Right cardiac atrium (tissue), 5 donors: Measurements from ENCODE around the gene AOPEP. TPM values are rescaled to one million over a fixed set of nuclear protein-coding genes. Genes with fewer than 3 reads are reported as not detected.
A peak's percentile ranks its signal among the peaks of the same experiment; 100 is the strongest.

Experiments used
- ATAC-seq, 2 donors: fragments of 200-7000 bp; cut with Tn5 transposase; one replicate each; pipeline versions ENCODE4 v1.8.0 to v1.9.1; 2020; ENCODE audit warnings: moderate library complexity in 2 of 2, mild to moderate bottlenecking in 1 of 2
- DNase-seq, 3 donors: peaks; one replicate each; pipeline ENCODE4 v3.0.0-alpha.2; 2020
- H3K27ac ChIP-seq: one replicate; pipeline ENCODE4 v1.5.1; 2013; ENCODE audit warnings: mild to moderate bottlenecking, low read length, control low read depth, moderate library complexity
- H3K27me3 ChIP-seq: one replicate; pipeline ENCODE4 v1.6.1; 2013; ENCODE audit not compliant: control insufficient read depth, insufficient read depth
- H3K4me1 ChIP-seq: one replicate; pipeline ENCODE4 v1.6.1; 2013; ENCODE audit warnings: low read length; ENCODE audit not compliant: control insufficient read depth, insufficient read depth
- H3K4me3 ChIP-seq: one replicate; pipeline ENCODE4 v1.5.1; 2013; ENCODE audit warnings: low read length, control low read depth
- H3K9me3 ChIP-seq: one replicate; pipeline ENCODE4 v1.6.1; 2013; ENCODE audit warnings: low read length; ENCODE audit not compliant: control insufficient read depth
- WGBS: extraction: QIAGEN DNeasy Blood & Tissue Kit; methylation state at CpG from one replicate; pipeline ENCODE4 v1.1.7; 2013; 5-methylcytosine and 5-hydroxymethylcytosine counted together
- intact Hi-C, 4 donors: fragments of 100-400 bp; cut with DNase I; formaldehyde crosslinking; loops; one replicate each; pipeline versions ENCODE4 v1.11.0 to v1.14.0; 2022 to 2023
- polyA plus RNA-seq: library from polyadenylated mRNA; stranded (reverse); fragments of 200-250 nt; gene quantifications from one replicate; pipeline ENCODE4 v1.2.3, GENCODE V29; 2013
- total RNA-seq, 4 donors: library from RNA; stranded (reverse); fragmentation: NEBNext Ultra II Directional; extraction: Animal tissue kit (Norgen Biotek cat#: 25700); gene quantifications; one replicate each; pipeline ENCODE4 v1.2.1, GENCODE V29; 2021
- donor health status: healthy with polysubstance abuse.
- donor health status: DM: no; HTN: yes; CAD: no.
- donor health status: DM: no; HTN: no; CAD: no.
- donor health status: DM: no; HTN: yes; CAD: no; lungs with severe emphysema.
- donor health status: DM: yes; HTN: yes; CAD: no.

Gene AOPEP
- total and polyA plus RNA-seq, 5 donors = 124 to 170 (median 154) TPM

GRCh38 chr9:94761481-94761880 lies 35.0 kb downstream of the AOPEP start:
- Histone ChIP-seq H3K27me3 (no peaks in the 10 kb centered on the region), H3K4me1 (peaks cover 2% of the 10 kb centered on the region), H3K9me3 (no peaks in the 10 kb centered on the region), H3K4me3 (no peak overlapping the region), H3K27ac (no peak overlapping the region)
- DNase-seq (no peak), ATAC-seq (no peak)
- intact Hi-C loops = loop anchor here in 1 of 4 donors (10.0 kb wide), 1 partner anchor 77 kb away; no protein-coding TSS in a partner anchor
- WGBS = 92% methylated on average over 4 of the region's 4 CpGs

DNA sequence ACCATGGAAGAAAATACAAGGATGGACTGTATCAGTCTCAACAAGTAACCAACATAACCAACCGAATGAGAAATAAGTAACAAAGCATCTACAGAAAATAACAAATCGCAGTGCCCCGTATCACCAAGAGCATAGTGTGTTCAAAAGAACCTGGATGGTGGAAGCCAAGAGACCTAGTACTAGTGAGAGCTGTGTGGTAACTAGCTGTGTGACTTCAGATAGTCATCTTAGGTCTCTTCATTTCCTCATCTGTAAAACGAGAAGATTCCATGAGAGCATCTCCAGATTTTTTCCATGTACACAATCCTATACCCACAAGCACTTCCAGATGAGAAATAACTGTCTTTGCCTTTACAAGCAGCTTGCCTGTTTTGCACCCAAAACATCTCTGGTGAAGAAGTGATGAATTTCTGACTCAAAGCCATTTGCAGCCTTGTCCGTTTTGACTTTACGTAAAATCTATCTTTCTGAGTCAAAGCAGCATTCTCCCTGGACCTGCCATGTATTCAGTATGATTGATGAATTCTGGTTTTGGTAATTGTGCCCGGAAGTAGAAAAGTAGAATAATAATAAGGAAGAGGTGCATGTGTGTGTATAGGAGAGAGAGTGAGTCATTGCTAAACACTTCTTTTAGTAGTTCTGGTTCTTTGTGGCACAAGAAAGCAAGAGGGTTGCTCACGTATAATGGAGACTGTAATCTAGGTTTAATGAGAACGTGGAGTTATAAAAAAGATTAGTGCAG lies 41.0 kb downstream of the AOPEP start:
- ATAC-seq = no peak
- Histone ChIP-seq H3K27me3 (no peaks in the 10 kb centered on the region), H3K9me3 (no peaks in the 10 kb centered on the region), H3K4me3 (no peak overlapping the region), H3K27ac (no peak overlapping the region), H3K4me1 (no peaks in the 10 kb centered on the region)
- intact Hi-C loops = loop anchor here in 1 of 4 donors (10.0 kb wide), 1 partner anchor 83 kb away; no protein-coding TSS in a partner anchor
- DNase-seq = no peak
- 94% methylated on average over 9 of the region's 9 CpGs for WGBS

DNA sequence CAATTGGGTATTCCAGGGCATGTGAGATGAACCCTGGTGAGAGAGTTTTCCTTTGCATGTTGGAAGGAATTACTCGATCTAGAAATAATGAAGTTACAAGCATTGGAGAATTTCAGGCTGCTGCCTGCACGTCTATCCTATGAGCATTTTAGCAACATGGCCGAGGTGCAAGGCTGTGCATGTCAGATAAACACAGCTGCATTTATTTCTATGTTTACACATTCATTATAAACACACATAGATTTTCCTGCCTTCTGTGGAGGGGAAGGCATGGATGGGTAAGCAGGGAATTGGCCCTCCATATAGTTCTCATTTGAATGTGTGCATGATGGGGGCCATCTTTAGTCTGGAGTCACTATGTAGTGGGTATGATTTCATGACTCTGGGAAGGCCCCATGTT lies 42.3 kb downstream of the AOPEP start:
- intact Hi-C loops = loop anchor here in 1 of 4 donors (10.0 kb wide), 1 partner anchor 84 kb away; no protein-coding TSS in a partner anchor
- Histone ChIP-seq H3K27ac (no peak overlapping the region), H3K4me3 (no peak overlapping the region), H3K4me1 (no peaks in the 10 kb centered on the region), H3K9me3 (no peaks in the 10 kb centered on the region), H3K27me3 (no peaks in the 10 kb centered on the region)
- 96% methylated on average over 3 of the region's 3 CpGs for WGBS
- ATAC-seq = no peak
- DNase-seq = no peak

DNA sequence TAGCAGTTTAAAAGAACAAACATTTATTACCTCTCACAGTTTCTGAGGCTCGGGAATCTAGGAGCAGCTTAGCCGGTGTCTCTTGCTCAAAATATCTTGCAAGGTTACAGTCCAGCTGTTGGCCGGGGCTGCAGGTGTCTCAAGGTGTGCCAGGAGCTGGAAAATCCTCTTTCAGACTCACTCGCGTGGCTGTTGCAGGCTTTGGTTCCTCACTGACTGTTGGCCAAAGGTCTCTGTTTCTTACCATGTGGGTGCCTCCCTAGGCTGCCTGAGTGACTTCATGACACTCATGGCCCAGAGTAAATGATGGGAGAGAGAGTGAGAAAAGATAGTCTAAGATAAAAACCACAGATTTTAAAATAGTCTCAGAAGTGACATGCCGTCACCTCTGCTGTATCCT lies 43.8 kb downstream of the AOPEP start:
- 94% methylated on average over 6 of the region's 6 CpGs for WGBS
- DNase-seq (no peak), ATAC-seq (no peak)
- intact Hi-C loops = no loop called here
- Histone ChIP-seq H3K27me3 (no peaks in the 10 kb centered on the region), H3K27ac (no peak overlapping the region), H3K4me1 (no peaks in the 10 kb centered on the region), H3K4me3 (no peak overlapping the region), H3K9me3 (no peaks in the 10 kb centered on the region)

DNA sequence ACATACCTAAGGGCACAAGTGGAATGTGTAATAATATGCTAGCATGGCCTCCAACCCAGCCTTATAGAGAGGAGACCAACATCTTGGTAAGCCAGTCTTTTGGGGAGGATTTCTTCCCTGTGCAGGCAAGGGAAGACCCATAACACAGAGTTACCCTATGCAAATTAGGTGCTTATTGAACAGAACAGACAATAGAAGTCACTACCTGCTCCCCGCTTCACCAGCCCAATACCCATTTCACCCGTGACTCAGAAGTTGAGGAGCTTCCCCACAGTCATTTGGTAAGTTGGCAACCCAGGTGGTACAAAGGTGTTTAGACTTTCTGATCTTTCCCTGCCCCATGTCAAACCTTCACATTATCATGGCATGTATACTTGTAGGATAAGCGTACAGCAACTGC lies 44.6 kb downstream of the AOPEP start:
- WGBS = over 99% methylated on average over 3 of the region's 3 CpGs
- intact Hi-C loops = no loop called here
- Histone ChIP-seq H3K4me3 (no peak overlapping the region), H3K27me3 (no peaks in the 10 kb centered on the region), H3K4me1 (no peaks in the 10 kb centered on the region), H3K27ac (no peak overlapping the region), H3K9me3 (no peaks in the 10 kb centered on the region)
- ATAC-seq = no peak
- no peak for DNase-seq

DNA sequence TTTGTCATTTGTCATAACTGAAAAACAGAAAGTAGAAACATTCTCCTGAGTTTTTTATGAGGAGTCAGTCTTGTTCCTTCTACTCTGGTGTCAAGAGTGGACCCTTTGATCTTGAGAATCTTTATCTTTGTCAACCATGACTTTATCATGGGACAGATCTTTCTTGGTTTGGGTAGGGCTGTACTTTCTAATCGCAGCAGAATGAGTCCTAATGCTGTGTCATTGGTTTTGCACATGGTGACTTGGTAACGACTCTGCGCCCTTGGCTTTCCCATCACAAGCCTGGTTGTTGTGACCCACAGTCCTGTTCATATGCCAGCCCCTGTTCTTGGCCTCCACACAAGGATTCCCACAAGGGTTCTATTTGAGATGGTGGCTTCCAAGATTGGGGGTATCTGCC lies 45.6 kb downstream of the AOPEP start:
- DNase-seq = no peak
- Histone ChIP-seq H3K4me1 (no peaks in the 10 kb centered on the region), H3K27ac (no peak overlapping the region), H3K9me3 (no peaks in the 10 kb centered on the region), H3K4me3 (no peak overlapping the region), H3K27me3 (no peaks in the 10 kb centered on the region)
- intact Hi-C loops = no loop called here
- ATAC-seq = no peak
- 91% methylated on average over 3 of the region's 3 CpGs for WGBS

DNA sequence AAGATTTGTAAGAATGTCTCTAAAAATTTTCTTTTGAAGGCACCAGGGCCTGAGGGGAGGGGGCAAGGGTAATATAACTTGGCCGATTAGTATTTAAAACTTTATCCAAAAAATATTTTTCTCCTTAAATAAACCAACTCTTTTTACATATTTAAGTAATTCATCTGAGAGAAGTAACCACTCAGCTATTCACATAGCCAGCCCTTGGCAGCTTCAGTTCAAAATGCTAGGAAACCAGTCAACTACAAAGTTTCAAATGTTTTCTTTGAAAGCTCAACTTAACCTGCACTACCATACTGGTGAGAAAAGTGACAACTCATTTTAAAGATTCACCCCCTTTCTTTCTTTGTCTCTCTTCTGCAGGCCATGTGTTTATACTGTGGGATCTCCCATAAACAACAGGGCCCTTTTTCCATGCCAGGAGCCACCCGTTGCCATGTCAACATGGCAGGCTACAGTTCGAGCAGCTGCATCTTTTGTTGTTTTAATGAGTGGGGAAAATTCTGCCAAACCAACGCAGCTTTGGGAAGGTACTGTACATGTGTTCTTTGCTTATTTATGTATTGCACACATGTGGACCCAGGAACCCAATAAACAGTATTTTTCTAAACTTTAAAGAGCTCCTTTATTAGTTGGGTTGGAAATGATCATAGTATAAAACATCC lies 46.3 kb downstream of the AOPEP start:
- ATAC-seq = no peak
- Histone ChIP-seq H3K27me3 (no peaks in the 10 kb centered on the region), H3K27ac (peak overlapping the region; percentile 4), H3K4me1 (no peaks in the 10 kb centered on the region), H3K4me3 (no peak overlapping the region), H3K9me3 (no peaks in the 10 kb centered on the region)
- intact Hi-C loops = no loop called here
- 65% methylated on average over 4 of the region's 4 CpGs for WGBS
- DNase-seq = no peak

GRCh38 chr9:94773655-94774054 lies 47.2 kb downstream of the AOPEP start:
- H3K27ac ChIP-seq = no peak overlapping the region
- no peak overlapping the region for H3K4me3 ChIP-seq
- no peak for ATAC-seq
- intact Hi-C loops = no loop called here
- 96% methylated on average over 5 of the region's 5 CpGs for WGBS
- no peaks in the 10 kb centered on the region for H3K9me3 ChIP-seq
- no peak for DNase-seq
- no peaks in the 10 kb centered on the region for H3K4me1 ChIP-seq
- H3K27me3 ChIP-seq = no peaks in the 10 kb centered on the region

DNA sequence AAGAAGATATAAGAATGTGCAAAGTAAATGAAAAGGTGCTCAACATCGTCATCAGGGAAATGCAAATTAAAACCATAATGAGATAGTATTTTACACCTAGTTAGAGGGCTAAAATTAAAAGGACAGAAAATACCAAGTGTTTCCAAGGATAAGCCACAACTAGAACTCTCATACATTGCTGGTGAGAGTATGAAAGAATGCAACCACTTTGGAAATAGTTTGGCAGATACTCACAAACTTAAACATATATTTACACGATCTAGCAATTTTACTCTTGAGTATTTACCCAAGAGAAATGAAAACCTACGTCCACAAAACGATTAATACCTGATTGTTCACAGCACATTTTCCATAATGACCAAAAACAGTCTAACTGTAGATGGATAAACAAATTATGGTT lies 51.5 kb downstream of the AOPEP start:
- H3K27ac ChIP-seq = no peak overlapping the region
- H3K4me3 ChIP-seq = no peak overlapping the region
- intact Hi-C loops = no loop called here
- no peaks in the 10 kb centered on the region for H3K27me3 ChIP-seq
- no peak for ATAC-seq
- 93% methylated on average over 4 of the region's 4 CpGs for WGBS
- H3K9me3 ChIP-seq = no peaks in the 10 kb centered on the region
- no peak for DNase-seq
- H3K4me1 ChIP-seq = peaks cover 2% of the 10 kb centered on the region

- no peaks in the 10 kb centered on the region for H3K9me3 ChIP-seq
- no peak overlapping the region for H3K4me3 ChIP-seq
- intact Hi-C loops = no loop called here
- peaks cover 6% of the 10 kb centered on the region for H3K4me1 ChIP-seq
- WGBS = 66% methylated on average over 2 of the region's 2 CpGs
- peak overlapping the region; percentile 9 for H3K27ac ChIP-seq
- no peak for ATAC-seq
- H3K27me3 ChIP-seq = no peaks in the 10 kb centered on the region
- DNase-seq = no peak
Measured at GRCh38 chr9:94779031-94779430, 52.5 kb downstream of the AOPEP start.

- WGBS = 80% methylated on average over 4 of the region's 4 CpGs
- Histone ChIP-seq H3K9me3 (no peaks in the 10 kb centered on the region), H3K27ac (no peak overlapping the region)
Measured at GRCh38 chr9:94779693-94780290, 53.3 kb downstream of the AOPEP start.

More at GRCh38 chr9:94779693-94780290, 53.3 kb downstream of the AOPEP start:
- ATAC-seq (no peak), DNase-seq (no peak)
- H3K27me3 ChIP-seq = no peaks in the 10 kb centered on the region
- intact Hi-C loops = loop anchor here in 3 of 4 donors (5.0 to 10.0 kb wide), 4 partner anchors 225 to 348 kb away; no protein-coding TSS in a partner anchor
- H3K4me3 ChIP-seq = no peak overlapping the region
- peaks cover 6% of the 10 kb centered on the region for H3K4me1 ChIP-seq
